Effector memory CD4-positive, alpha-beta T cell (primary cell): ENCODE measurements around the gene UCKL1.

Experiments used
- DNase-seq, 3 donors: peaks; one replicate each; pipeline ENCODE4 v3.0.0-alpha.2; 2020
- H3K27ac ChIP-seq: 2 replicates; pipeline ENCODE4 v1.7.0; 2013; ENCODE audit warnings: mild to moderate bottlenecking, low read length, moderate library complexity; ENCODE audit not compliant: insufficient read depth, poor library complexity, severe bottlenecking
- H3K27me3 ChIP-seq: replicated peaks from 2 replicates; pipeline ENCODE4 v1.7.0; 2013; ENCODE audit warnings: mild to moderate bottlenecking, low read length; ENCODE audit not compliant: insufficient read depth, control insufficient read depth, poor library complexity, severe bottlenecking
- H3K36me3 ChIP-seq: 2 replicates; pipeline ENCODE4 v1.7.0; 2013; ENCODE audit warnings: mild to moderate bottlenecking, low read length, moderate library complexity; ENCODE audit not compliant: control insufficient read depth, insufficient read depth
- H3K4me1 ChIP-seq: 2 replicates; pipeline ENCODE4 v1.7.0; 2013; ENCODE audit warnings: low read length, mild to moderate bottlenecking; ENCODE audit not compliant: control insufficient read depth, insufficient read depth, poor library complexity, severe bottlenecking
- H3K4me3 ChIP-seq: 2 replicates; pipeline ENCODE4 v1.7.0; 2013; ENCODE audit warnings: low read length, low read depth, mild to moderate bottlenecking; ENCODE audit not compliant: insufficient read depth, poor library complexity, severe bottlenecking
- H3K9me3 ChIP-seq: 2 replicates; pipeline ENCODE4 v1.7.0; 2013; ENCODE audit warnings: mild to moderate bottlenecking, low read length, moderate library complexity; ENCODE audit not compliant: control insufficient read depth

UCKL1 gene

DNA sequence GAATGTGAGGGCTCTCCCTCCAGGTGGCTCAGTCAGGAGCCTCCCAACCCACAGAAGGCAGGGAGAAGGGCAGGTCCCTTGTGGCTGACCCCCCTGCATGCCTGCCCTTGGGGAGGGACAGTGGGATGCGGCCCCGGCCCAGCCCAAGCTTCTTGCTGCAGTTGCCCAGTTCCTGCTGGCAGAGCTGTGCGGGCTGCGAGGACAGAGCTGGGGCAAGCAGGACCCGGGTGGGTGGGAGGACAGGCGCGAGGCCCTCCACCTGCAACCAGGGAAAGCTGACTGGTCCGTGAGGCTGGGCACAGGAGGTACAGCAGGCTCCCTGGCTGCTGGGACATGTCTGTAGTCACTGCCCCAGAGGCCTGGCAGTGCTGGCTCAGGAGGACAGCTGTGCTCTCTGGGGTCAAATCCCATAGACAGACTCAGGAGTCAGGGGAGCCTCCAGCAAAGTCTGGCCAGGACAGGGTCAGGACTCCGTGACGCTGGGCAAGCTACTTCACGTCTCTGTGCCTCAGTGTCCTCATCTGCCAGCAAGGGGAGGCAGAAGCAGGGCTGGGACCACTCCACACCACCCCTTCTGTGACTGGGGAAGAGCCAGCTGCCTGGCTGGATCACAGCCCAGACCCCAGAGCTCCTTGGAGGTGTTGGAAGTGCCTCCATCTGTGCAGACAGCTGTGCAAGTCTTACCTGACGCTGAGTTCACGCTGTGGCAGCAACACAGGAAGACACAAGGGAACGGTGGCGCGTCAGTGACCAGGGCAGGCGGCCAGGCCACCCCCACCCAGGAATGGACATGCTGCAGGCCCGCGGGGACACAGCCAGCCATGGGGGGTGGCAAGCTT is 13.0 kb downstream of the UCKL1 start:
- no peak overlapping the region for H3K4me3 ChIP-seq
- no peak for DNase-seq
- peak overlapping the region; percentile 42 for H3K27ac ChIP-seq
- H3K9me3 ChIP-seq = no peaks in the 10 kb centered on the region
- peaks cover 40% of the 10 kb centered on the region for H3K4me1 ChIP-seq
- peaks cover 34% of the 10 kb centered on the region for H3K36me3 ChIP-seq
- H3K27me3 ChIP-seq = no peaks in the 10 kb centered on the region

DNA sequence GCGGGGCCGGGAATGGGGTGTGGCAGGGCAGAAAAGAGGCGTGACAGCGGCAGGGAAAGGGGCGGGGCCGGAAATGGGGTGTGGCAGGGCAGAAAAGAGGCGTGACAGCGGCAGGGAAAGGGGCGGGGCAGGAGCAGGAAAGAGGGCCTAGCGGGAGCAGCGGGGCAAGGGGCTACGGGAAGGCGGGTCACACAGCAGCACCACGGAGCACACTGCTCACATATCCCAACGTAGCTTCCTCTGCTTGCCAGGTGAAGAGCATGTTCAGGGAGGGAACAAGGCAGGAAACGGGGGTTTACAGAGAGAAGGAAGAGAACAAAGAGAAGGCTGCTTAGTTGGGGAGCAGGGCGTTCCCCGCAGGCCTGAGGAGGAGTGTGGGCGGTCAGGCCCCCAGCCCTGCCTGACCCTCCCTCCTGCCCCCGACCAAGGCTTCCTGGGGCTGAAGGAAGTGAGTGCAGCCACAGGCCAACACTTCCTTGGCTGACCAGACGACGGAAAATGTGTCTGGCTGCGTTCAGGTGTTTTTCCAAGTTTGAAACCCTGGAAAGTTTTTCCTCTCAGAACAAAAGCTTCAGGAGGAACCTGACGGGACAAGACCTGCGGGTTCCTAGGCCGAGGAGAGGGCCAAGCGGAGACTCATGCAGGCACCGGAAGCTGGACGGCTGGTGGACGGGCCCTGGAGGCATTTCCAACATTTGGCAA is 13.8 kb downstream of the UCKL1 start:
- Histone ChIP-seq H3K27me3 (no peaks in the 10 kb centered on the region), H3K36me3 (peaks cover 34% of the 10 kb centered on the region), H3K4me3 (no peak overlapping the region), H3K4me1 (peaks cover 32% of the 10 kb centered on the region), H3K27ac (peak overlapping the region; percentile 42), H3K9me3 (no peaks in the 10 kb centered on the region)
- peak in 1 of 3 donors; percentile 40 for DNase-seq

DNA sequence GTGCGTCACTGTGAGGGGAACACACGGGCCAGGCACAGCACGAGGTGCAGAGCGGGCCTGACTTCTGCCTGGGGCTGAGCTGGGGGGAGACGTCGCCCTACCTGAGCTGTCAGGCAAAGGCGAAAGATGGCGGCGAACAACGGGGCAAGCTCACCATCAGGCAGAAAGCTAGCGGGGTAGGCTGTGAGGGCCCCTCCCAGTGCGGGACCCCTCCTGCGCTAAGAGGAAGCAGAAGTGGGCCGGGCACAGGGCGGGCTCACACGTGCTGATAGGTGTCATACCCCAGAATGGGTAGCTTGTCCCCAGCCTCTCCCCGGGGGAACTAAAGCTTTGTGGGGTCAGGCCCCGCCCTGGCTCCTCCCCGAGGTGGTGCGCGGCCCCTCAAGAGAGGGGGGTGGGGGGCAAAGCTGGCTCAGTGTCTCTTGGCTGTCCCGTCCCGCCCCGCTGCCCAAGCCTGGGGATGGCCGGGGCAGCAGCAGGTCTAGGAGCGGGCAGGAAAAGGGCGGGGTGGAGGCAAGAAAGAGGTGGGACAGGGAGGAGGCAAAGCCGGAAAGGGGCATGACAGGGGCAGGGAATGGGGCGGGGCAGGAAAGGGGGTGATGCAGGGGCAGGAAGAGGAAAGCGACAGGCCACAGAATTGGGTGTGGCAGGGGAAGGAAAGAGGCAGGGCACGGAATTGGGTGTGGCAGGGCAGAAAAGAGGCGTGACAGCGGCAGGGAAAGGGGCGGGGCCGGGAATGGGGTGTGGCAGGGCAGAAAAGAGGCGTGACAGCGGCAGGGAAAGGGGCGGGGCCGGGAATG is 14.7 kb downstream of the UCKL1 start:
- DNase-seq = peak; percentile 64 to 82 (median 76)

DNA sequence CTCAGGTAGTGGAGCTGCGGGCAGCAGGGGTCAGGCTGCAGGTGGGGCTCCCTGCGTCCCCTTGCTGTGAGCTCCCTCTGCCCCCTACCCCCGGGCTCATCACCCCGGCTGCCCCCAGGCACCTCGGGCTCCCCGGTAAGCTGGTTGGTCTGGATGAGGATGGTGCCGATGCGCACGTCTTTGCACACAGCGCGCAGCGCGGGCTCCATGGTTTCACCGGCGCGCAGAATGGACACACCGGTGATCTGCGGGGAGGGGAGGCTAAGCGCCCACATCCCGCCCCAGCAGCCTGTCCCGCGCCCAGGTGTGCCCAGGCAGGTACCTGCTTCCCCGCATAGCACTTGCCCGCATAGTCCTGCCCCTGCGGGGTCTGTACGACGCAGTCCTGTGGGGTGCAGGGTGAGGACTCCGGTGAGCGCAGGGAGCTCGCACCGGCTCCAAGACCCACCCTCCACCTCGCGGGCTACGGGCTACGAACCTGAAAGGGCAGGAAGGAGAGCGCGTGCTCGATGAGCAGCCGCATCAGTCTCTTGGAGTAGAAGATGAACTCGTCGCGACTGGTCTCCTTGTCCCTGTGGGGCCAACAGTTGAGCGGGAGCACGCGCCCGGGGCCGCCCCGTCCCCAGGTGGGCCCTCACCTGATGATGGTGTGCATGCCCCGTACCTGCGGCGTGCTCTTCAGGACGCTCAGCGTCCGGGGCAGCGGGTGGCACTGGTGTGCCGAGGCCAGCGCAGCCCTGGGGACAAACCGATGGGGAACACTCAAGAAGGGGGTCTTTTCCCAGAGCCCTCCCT is 15.5 kb downstream of the UCKL1 start:
- Histone ChIP-seq H3K27ac (no peak overlapping the region), H3K4me3 (no peak overlapping the region), H3K36me3 (peaks cover 36% of the 10 kb centered on the region), H3K27me3 (no peaks in the 10 kb centered on the region), H3K9me3 (no peaks in the 10 kb centered on the region), H3K4me1 (peaks cover 23% of the 10 kb centered on the region)
- DNase-seq = no peak

More for the DNA sequence above, 14.7 kb downstream of the UCKL1 start:
- Histone ChIP-seq H3K4me1 (peaks cover 23% of the 10 kb centered on the region), H3K27me3 (no peaks in the 10 kb centered on the region), H3K36me3 (peaks cover 34% of the 10 kb centered on the region), H3K9me3 (no peaks in the 10 kb centered on the region), H3K4me3 (no peak overlapping the region), H3K27ac (peak overlapping the region; percentile 42)

DNA sequence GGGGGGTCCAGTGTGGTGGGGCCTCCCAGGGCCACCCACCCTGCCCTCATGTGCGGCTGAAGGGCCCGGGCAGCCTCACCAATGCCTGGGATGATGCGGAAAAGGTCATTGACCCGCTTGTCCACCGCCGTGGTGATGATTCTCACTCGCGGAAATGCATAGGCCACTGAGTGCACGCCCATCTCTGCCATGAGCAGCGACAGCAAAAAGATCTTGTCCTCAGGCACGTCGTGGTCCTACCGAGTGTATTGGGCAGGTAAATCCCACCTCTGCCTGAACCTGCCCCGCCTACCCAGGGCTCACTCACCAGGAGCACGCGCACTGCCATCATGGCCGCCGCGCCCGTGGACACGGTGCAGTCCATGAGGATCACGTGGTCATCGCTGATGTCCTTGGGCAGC is 16.1 kb downstream of the UCKL1 start:
- no peak overlapping the region for H3K27ac ChIP-seq
- H3K36me3 ChIP-seq = peaks cover 36% of the 10 kb centered on the region
- H3K27me3 ChIP-seq = no peaks in the 10 kb centered on the region
- DNase-seq = no peak
- no peaks in the 10 kb centered on the region for H3K9me3 ChIP-seq
- peaks cover 23% of the 10 kb centered on the region for H3K4me1 ChIP-seq
- H3K4me3 ChIP-seq = no peak overlapping the region

DNA sequence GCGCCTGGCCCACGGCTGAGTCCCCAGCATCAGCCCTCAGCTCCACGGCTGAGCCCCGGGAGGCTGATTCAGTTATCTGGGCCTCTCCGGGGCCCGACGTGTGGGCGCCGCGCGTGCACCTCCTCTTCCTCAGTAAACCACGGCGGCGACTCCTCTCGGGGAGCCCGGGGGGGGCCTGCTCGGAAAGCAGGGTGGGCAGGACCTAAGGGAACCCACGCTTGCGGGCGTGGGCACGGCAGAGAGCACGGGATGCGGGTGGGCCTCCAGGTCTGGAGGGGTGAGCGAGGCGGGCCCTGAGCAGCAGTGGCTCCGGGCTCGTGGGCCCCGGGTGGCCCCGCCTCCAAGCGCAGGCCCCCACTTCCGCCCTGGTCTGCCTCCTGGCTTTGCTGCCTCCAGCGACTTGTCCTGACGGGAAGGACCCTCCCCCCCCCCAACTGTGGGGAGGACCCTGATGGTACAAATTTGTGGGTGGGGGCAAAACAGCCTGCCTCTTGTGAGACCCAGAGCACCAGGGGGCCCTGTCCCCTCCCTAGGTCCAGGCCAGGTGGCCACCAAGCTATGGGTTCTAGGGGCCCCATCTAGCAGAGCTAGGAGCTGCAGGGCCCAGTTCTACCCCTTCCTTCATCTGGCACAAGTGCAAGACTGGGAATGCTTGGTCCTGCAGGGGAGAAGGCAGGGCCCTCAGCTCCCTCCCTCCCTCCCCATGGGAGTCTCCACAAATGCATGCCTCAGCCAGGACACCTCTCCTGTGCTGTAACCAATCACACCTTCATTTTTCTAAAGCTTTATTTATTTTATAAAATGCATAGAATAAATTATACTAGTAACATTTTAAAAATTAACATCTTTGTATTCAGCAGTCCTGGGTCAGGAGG is 16.9 kb downstream of the UCKL1 start:
- no peaks in the 10 kb centered on the region for H3K27me3 ChIP-seq
- no peaks in the 10 kb centered on the region for H3K9me3 ChIP-seq
- H3K4me3 ChIP-seq = no peak overlapping the region
- no peak overlapping the region for H3K27ac ChIP-seq
- DNase-seq = no peak
- H3K4me1 ChIP-seq = peaks cover 23% of the 10 kb centered on the region
- H3K36me3 ChIP-seq = peaks cover 36% of the 10 kb centered on the region

DNA sequence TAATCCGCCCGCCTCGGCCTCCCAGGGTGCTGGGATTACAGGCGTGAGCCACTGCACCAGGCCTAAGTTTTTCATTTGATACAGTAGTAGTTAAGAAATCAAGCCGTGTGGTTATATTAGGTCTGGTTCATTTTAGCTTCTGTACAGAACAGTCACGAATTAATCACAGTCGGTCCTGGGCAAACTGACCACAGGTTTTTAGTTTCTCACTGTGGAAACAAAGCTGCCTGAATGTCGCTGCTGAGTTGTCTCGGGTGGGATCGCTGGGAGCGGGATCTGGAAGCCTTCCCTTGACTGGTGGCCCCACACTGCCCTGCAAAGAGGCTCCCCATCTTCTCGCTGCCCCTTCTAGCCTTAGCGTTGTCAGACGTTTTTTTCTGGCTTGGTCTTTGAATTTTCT is 18.6 kb downstream of the UCKL1 start:
- Histone ChIP-seq H3K4me1 (peaks cover 18% of the 10 kb centered on the region), H3K36me3 (peaks cover 39% of the 10 kb centered on the region), H3K27me3 (no peaks in the 10 kb centered on the region), H3K27ac (no peak overlapping the region), H3K9me3 (no peaks in the 10 kb centered on the region), H3K4me3 (no peak overlapping the region)
- DNase-seq = no peak

DNA sequence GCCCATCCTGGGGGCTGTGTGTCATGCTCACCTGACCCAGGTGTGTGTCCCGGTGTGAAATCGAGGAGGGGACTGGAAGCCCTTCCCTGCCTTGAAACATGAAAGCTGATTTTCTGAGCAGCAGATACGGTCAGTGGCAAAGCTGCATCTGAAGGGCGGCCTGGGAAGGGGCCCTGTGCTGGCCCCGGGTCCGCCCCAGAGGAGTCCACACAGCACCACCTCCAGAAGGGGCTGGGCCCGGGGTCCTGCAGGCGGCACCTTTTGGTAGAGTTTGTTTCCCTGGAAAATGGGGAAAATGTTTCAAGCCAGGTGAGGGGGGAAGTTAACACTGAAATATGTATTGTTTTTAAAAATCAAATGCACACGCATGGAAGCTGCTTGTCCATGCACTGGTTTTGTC is 20.8 kb downstream of the UCKL1 start:
- peaks cover 4% of the 10 kb centered on the region for H3K4me1 ChIP-seq
- DNase-seq = no peak
- no peaks in the 10 kb centered on the region for H3K27me3 ChIP-seq
- no peak overlapping the region for H3K27ac ChIP-seq
- peaks cover 58% of the 10 kb centered on the region for H3K36me3 ChIP-seq
- H3K4me3 ChIP-seq = no peak overlapping the region
- H3K9me3 ChIP-seq = no peaks in the 10 kb centered on the region
